HUDEP-2 (cell line): Measurements from ENCODE around the gene APBB2.
"Not testable (repeated sequence)": the region's sequence is repeated elsewhere in the genome, so short reads cannot be mapped to it uniquely, and the experiment has no call there.

Source experiments
- DNase-seq, 76 experiments: peaks; one replicate each; lab custom pipeline; 2025; ENCODE audit not compliant: unreplicated experiment in 76 of 76; lab: John Stamatoyannopoulos, UW

The APBB2 gene

DNA sequence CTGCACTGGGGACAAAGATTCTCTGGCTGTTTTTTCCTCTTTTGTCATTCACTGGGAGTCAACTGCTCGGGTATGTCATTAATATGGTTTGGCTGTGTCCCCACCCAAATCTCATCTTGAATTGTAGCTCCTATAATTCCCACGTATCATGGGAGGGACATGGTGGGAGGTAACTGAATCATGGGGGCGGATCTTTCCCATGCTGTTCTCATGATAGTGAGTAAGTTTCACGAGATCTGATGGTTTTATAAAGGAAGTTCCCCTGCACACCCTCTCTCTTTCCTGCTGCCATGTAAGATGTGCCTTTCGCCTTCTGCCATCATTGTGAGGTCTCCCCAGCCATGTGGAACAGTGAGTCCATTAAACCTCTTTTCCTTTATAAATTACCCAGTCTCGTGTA is 294.4 kb downstream of the APBB2 start:
- not testable (repeated sequence) for DNase-seq

DNA sequence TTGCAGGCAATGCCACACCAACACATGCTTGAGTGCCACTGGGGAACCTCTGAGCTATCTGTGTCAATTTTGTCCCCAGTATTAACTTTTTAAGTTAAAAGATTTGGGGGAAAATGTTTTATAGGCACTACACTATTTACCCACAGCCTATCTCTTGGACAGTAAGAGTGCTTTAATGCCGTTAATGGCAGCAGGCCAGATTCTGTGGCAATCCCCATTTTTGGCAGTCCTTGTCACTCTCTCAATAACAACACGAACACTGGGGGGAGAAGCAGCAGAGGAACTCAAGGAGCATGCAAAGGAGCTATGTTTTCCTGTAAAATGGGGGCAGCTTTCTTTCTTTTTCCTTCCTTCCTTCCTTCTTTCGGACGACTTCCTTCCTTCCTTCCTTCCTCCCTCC is 296.0 kb downstream of the APBB2 start:
- peak in 27 of 76 experiments; percentile 0 to 56 (median 12) for DNase-seq

DNA sequence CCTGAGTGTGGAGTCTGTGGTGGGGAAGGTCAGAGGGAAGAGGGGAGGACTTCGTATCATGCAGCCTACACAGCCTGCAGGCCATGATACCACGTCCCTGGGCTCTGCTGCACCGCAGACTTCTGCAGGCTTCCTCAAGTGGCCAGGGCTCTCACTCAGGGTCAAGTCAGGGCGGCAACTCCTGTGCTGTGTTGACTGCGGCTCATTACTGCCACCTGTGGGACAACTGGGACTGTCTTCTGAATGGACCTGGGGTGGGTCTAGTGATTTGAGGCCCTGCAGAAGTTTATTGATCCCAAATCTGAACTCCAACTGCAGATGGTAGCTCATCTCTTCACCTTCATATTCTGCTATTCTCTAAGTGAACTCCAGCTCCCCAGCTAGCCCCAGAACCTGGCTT is 297.5 kb downstream of the APBB2 start:
- peak in 45 of 76 experiments; percentile 0 to 72 (median 19) for DNase-seq

DNA sequence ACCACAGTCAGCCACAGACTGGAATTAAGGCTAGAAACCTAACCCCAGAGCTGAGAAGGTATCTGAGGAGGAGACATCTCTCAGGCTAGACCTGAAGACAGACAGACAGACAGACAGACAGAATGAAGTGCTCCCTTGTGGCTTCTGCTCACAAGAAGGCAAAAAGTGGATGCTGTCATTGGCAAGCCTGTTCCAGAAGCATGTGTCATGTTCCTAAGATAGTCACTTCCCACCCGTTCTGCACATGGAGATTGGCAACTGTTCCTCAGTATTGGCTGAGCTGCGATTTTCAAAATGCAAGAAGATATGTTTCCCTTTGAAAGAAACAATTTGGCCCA is 298.2 kb downstream of the APBB2 start:
- no peak for DNase-seq

DNA sequence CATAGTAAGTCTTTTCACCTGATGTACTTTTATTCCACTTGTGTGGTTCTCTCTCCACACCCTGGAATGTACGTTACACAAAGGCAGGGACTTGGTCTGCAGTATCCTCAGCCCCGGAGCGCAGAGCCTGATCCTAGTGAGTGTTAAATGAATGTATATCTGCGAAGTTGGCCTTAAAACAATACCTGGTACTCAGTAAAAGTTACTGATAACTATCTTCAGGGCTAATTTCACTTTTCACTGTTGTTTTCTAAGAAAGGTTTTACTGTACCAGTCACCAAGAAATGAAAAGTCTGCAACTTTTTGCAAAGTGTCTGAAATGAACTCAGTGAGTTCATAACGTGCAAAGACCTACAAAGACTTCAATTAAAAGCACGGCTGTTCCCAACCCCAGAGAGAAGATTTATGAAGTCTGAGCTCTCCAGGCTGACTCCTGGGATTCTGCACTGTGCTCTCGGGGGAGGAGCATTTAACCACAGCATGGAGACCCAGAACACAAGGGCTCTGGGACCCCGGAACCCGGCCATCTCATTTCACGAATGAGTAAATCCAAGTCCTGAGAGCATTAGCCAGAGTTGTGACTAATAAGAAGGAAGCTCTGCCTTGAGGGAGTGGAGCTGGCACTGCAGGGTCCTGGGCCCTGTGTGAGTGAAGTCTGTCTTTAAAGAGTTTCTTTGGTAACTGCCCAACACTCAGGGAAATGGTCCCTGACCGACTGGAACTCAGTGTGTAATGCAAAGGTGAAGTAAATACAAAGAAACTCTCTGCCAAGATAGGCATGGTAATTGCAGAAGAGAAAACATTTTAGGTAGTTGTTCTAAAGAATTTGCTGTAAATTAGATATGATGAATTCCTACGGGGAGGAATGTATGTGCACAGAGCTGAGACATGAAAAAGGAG is 298.8 kb downstream of the APBB2 start:
- no peak for DNase-seq

DNA sequence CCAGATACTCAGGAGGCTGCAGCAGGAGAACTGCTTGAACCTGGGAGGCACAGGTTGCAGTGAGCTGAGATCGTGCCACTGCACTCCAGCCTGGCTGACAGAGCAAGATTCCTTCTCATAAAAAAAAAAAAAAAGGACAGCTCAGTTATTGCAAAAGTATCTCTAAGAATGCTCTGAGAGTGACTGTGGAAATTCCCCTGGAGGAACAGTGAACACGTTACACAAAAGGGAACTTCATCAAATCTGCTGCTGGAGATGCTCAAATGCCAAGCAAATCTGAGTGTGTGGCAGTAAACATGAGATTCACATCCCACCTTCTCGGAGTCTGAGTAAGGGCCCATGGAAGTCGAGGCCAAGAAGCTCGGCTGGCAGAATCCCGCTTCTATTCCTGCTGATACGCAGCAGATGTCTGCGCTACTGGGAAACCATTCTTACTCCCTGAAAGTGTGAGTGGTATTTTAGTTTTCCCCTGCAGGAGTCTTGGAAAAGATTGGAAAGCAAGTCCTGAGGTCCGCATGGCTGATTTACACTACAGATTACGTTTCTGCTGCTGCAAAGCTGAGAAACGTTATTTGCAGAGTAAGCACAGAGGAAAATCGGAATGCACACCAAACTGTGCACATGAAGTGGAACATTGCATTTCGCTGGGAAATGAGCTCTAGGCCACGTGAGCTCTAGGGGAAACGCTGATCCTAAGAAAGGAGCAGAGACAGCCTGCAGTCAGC is 301.7 kb downstream of the APBB2 start:
- no peak for DNase-seq

DNA sequence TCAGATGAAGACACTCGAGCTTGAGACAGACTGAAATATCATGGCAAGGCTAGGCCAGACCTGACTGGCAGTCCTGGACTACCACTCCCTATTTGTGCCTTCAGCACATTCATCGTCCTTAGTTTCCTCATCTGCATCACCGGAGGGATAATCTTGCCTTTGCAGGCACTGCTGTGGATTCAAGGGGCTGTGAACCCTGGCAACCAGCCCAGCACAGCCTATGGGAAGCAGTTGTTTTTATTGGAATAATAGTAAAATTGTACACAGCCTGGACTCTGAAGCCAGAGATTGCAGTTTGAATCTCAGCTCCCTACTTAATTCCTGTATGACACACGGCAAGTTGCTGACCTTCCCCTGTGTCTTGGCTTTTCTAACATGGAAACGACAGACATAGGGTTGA is 303.6 kb downstream of the APBB2 start:
- no peak for DNase-seq

DNA sequence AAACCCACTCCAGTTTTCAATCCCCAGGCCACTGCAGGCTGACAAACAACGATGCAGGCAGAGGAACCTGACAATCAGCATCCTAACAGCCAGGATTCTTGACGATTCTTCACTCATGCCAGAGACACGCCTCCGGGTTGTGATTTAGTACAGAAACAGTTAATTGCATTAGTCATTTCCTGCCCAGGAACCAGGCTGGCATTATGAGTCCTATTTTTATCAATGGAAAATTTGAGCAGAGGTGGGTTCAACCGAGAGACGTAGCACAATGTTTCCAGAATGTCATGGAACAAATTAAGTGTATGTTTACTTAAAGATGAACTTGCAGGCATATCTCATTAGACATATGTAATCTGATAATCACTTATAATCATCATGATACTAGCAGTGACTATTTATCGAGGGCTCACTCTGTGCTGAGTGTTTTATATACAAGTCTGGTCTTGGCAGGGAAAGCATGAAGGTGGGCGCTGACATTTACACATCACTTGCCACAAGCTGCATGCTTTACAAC is 304.9 kb downstream of the APBB2 start:
- peak in 5 of 76 experiments; percentile 2 to 24 (median 18) for DNase-seq

DNA sequence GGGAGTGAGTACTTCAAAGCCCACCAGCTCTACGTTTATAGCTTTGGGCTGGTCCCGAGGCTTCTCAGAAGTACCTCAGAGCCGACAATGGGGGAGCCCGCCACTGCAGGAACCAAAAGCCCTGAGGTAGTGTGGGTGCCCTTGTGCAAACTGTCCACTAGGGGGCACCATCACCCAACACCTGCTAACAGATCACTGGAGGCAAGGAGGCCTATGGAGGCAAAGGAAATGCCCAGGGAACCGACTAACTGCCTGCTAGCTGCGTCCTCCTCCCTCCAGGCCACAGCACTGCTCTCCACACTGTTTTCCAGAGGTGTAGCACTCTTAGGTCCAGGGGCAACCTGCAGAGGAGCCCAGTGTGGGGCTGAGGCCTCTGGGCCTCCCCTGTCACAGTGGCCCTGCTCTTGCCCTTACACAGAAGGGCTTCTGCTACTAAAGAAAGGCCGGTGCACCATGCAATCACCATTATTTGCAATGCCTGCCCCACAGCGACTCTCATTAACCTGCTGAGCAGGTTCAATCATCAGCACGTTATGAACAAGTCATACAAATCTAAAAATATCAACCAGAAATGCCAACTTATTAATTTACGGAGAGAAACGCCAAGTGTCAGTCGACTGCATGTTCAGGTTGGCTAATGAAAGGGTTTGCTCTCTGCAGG is 305.5 kb downstream of the APBB2 start:
- peak in 68 of 76 experiments; percentile 1 to 83 (median 42) for DNase-seq

DNA sequence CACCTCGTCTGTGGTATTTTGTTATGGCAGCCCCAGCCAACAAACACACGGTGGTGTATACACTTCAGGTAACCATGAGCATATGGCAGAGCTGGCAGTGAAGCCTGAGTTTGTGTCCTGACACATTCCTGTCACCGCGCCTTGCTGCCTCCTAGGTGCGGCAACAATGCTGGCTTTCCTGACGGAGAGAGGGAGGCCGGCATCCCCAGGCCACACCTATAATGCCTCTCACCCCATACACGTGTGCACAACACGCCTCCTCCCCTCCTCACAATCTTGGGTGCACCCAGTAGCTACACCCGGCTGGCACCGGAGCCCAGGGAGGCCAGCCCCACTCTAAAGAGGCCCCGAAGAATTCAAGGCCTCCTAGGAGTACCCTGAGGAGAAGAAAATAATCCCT is 306.0 kb downstream of the APBB2 start:
- DNase-seq: no peak

DNA sequence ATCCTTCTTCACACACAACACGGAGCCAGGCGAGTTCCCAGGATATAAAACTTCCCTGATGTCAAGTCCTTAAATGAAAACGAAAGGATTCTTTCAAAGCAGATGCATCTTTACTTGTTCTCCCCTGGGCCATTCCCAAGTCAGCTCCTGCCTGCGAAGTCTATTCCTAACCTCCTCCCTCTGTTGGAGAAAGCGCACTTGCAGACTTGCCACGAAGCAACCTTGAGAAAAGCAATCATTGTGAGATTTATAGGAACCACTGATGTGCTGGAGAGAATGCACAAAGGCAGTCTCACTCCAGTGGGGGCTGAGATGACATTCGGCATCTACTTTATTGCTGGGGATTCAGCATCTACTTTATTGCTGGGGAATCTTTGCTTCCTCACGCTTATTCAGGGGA is 308.9 kb downstream of the APBB2 start:
- DNase-seq: no peak

DNA sequence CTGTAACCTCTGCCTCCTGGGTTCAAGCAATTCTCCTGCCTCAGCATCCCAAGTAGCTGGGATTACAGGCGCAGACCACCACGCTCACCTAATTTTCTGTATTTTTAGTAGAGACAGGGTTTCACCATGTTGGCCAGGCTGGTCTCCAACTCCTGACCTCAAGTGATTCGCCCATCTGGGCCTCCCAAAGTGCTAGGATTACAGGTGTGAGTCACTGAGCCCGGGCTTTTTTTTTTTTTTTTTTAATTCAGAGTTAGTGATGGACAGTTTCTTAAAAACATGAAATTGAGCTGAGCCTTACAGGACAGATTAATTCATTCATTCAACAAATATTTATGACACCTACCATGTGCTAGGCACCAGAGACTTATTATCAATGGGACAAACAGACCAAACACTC is 313.8 kb downstream of the APBB2 start:
- not testable (repeated sequence) for DNase-seq

DNA sequence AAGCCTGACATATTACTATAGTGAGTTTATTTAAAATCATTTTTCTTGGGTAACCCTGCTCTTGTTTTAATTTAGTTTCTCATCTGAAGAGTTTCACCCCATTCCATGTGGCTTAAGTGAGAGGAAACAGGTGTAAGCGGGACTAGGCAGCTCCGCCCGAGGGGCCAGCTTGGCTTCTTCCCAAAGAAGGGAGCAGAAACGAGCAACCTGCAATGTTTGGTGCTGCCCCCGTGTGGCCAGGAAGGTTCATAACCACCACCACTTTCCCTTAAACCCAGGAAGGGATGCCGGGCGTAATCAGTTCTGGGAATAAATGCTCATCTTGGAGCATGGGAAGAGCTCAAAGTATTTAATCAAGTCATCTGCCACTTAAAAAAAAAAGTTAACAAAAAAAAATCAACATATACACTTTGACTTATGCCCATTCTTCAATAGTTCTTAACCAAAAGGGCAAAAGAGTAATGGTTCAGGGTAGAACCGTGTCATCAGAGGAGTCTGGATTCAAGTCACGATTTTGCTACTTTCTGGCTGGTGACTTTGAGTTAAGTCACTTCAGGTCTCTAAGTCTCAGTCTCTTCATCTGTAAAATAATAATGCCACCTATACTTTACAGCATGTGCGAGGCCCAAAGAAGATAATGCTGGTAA is 316.7 kb downstream of the APBB2 start:
- peak in 54 of 76 experiments; percentile 0 to 63 (median 18) for DNase-seq

DNA sequence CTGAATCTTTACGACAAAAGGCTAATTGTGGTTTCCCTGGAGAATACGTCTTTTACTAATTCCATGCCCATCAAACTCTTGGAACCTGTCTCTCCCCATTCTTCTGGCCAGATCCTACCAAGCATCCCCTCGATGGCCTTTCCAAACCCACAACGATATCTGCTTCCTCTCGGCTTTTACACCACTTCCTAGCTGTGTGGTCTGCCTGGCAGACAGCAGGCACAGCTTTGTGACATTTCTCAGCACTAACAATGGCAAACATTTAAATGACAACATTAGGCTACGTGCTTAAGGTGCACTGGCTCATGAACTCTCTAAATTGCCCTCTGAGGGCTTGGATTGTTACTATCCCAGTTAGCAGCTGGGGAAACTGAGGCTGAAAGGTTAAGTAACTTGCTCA is 323.6 kb downstream of the APBB2 start:
- no peak for DNase-seq

DNA sequence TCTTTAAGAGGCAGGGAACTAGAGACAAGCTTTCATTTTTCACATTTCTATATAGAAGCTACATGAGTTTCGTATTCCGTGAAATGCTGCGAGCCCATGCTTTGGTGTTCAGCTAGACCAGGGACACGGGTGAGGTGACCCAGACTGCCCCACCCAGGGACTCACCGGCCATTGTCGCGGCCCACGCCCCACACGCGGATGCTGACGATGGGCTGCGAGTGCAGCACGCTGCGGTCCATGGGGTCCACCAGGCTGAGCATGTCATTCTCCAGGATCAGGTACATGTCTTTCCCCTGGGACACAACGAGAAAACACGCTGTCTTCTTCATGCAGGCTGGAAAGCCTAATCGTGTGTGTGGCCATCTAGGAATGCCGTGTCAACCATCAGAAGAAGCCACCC is 324.1 kb downstream of the APBB2 start:
- DNase-seq: peak in 1 of 76 experiments; percentile 1

DNA sequence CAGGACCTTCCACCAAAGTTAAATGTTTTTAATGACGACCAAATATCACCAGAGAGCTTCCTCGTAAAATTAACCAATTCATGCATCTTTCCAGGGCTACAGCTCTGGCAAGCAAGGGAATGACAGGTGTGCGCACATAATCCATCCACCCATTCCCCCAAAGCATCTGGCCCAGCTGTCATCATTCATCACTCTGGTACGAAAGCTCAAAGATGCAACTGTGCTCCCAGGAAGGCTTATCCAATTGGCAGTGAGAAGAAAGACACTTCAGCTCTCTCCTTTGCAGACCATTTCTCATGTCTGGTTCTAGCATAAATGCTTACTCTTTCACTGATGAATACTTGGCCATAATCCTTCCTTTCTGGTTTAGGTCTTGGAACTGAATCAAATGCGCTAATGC is 325.4 kb downstream of the APBB2 start:
- no peak for DNase-seq

DNA sequence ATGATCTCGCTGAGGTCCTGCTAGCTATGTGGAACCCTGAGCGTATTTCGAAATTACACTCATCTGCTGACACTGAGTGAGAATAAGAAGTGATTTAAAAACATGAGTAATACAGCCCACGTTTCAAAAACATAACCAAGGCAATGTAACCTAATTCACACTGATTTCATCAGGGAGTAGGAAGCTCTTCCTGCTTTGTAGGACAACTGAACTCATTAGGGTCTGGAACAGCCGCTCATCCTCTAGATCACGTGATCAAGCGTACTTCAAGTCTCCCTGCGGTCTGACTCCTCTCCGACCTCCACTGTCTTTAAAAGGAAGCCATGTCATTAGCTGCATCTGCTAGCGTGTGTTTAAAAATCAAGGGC is 326.6 kb downstream of the APBB2 start:
- DNase-seq: no peak

DNA sequence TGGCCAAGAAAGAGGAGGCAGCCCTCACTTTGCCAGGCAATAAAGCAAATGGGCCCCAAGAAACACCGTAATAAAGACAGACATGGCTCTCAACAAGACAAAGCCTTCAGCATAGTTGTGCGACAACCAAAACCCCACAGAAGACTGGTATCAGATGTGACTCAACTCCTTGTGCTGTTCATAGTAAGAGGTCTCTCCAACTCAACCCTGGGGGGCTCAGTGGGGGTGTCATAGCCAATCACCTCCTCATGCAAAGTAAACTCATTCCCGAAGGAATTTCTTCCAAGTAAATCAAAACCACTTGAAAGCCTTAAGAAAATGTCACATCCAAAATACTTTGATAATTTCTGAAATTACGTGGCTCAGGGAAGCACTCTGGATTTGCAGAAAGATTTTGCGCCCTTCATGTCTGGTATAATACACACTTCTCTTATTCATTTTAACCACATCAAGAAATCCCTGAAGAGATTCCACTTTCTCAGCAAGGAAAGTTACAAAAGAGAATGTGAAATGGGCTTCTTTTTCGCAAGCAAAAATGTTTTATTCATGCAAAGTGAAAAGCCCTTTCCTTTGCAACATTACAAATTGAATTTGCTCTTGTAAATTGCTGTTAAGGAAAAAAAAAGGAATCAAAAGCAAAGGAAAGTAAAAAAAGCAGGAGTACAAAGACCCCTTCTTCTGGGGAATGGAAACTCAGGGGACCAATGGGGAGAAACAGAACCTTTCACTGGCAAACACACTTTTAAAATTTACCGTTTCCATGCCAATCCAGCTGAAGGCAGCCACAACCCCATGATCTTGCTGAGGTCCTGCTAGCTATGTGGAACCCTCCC is 327.2 kb downstream of the APBB2 start:
- no peak for DNase-seq

DNA sequence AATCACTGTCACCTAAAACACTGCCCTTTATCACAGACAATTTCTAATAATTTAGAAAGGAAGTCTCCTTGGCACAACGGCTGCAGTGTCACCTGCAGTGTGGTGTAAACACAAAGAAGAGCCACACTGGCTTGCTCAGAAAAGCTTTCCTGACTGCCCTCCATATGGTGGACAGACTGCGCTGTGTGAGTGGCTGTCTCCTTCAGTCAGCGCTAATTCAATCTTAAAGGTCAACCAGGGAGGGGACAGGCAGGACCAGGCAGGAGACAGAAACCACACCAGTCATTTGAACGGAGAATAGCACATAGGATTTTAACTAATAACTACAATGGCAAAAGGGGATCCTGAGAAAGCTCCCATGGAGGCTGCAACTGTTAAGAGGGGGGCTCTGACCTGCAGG is 332.5 kb downstream of the APBB2 start:
- no peak for DNase-seq

DNA sequence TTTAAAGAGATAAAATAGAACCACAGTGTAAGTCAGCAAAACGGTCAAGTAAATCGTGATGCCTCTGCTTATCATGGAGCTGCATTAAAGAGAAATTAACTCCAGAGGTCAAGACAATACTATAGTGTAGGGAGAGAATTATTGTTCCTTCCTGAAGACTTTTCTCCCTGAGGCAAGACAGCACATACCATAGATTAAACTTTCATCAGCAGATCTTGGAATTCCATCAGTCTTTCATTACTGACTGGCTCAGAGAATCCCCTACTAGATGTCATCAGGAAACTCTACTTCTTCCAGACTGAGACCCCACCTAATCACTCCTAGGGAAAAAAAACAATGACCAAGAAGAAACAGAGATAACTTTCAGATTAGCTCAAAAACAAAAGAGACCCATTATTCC is 333.2 kb downstream of the APBB2 start:
- DNase-seq: no peak
